B cell (primary cell): ENCODE measurements around the gene PTPRN2. TPM values are rescaled to one million over a fixed set of nuclear protein-coding genes. Genes with fewer than 3 reads are reported as not detected.

Experiments
- ATAC-seq: fragments of 200-7000 bp; cut with Tn5 transposase; one replicate; pipeline ENCODE4 v1.10.0; 2021; ENCODE audit warnings: low read depth, mild to moderate bottlenecking, moderate number of reproducible peaks, moderate library complexity
- CTCF ChIA-PET: fragments of 350-600 bp; sonication (Branson Sonifier 250); formaldehyde crosslinking; loops from one replicate; lab custom pipeline; 2021; ENCODE audit warnings: antibody characterized with exemption, inconsistent platforms; lab: Charles Lee
- POLR2A ChIA-PET: fragments of 350-600 bp; sonication (Branson Sonifier 250); formaldehyde crosslinking; loops from one replicate; lab custom pipeline; 2021; ENCODE audit warnings: antibody characterized with exemption; lab: Charles Lee
- DNase-seq: peaks from one replicate; pipeline ENCODE4 v3.0.0; 2013
- H2AFZ ChIP-seq: 2 replicates; pipeline ENCODE4 v1.6.1; 2012; ENCODE audit warnings: mild to moderate bottlenecking, low read depth, low read length; ENCODE audit not compliant: insufficient read depth, poor library complexity, severe bottlenecking
- H3K27ac ChIP-seq, 2 donors: 1 replicate in 1 of 2; 2 replicates in 1 of 2; pipeline ENCODE4 v1.5.1; 2012 to 2013; ENCODE audit warnings: low read length in 2 of 2, mild to moderate bottlenecking in 2 of 2, moderate library complexity in 1 of 2
- H3K27me3 ChIP-seq, 4 experiments: fragments of 200-600 bp in 1 of 4; sonication (generic) in 1 of 4; replicated peaks in 1 of 4; 1 replicate in 2 of 4; 2 replicates in 2 of 4; pipeline versions ENCODE4 v1.6.1 to v1.7.0; 2013 to 2016; ENCODE audit warnings: low read length in 3 of 4, mild to moderate bottlenecking in 2 of 4, mixed read lengths in 1 of 4, moderate library complexity in 1 of 4; ENCODE audit not compliant: insufficient read depth in 4 of 4, control insufficient read depth in 3 of 4; ENCODE audit errors: control extremely low read depth in 1 of 4
- H3K36me3 ChIP-seq, 2 experiments: replicated peaks in 1 of 2; 1 replicate in 1 of 2; 2 replicates in 1 of 2; pipeline versions ENCODE4 v1.6.1 to v1.7.1; 2013; ENCODE audit warnings: low read length in 1 of 2; ENCODE audit not compliant: insufficient read depth in 2 of 2, control insufficient read depth in 1 of 2; ENCODE audit errors: control extremely low read depth in 1 of 2, extremely low read depth in 1 of 2
- H3K4me1 ChIP-seq, 2 donors: fragments of 200-600 bp in 1 of 2; sonication (generic) in 1 of 2; 1 replicate in 1 of 2; 2 replicates in 1 of 2; pipeline versions ENCODE4 v1.5.1 to v1.6.1; 2013 to 2017; ENCODE audit warnings: low read length in 2 of 2; ENCODE audit not compliant: control insufficient read depth in 2 of 2, insufficient read depth in 2 of 2
- H3K4me2 ChIP-seq: replicated peaks from 2 replicates; pipeline ENCODE3; 2012; ENCODE audit warnings: mild to moderate bottlenecking, low read depth, low read length; ENCODE audit not compliant: poor library complexity, severe bottlenecking
- H3K4me3 ChIP-seq, 5 experiments: fragments of 200-600 bp in 1 of 5; sonication (generic) in 1 of 5; 1 replicate in 3 of 5; 2 replicates in 2 of 5; pipeline versions ENCODE4 v1.5.1 to v1.7.0; 2011 to 2016; ENCODE audit warnings: low read length in 4 of 5, mild to moderate bottlenecking in 4 of 5, low read depth in 2 of 5, control low read depth in 1 of 5, moderate library complexity in 1 of 5; ENCODE audit not compliant: insufficient read depth in 1 of 5; ENCODE audit errors: control extremely low read depth in 1 of 5, extremely low read depth in 1 of 5
- H3K79me2 ChIP-seq: fragments of 200-600 bp; sonication (generic); one replicate; pipeline ENCODE4 v1.6.0; 2016; ENCODE audit warnings: low read length; ENCODE audit not compliant: control insufficient read depth, insufficient read depth
- H3K9ac ChIP-seq: fragments of 200-600 bp; sonication (generic); 2 replicates; pipeline ENCODE4 v1.6.1; 2017; ENCODE audit warnings: mild to moderate bottlenecking, low read length, moderate library complexity
- H3K9me3 ChIP-seq, 3 donors: one replicate each; pipeline versions ENCODE4 v1.6.1 to v1.7.1; 2013; ENCODE audit warnings: low read length in 2 of 3; ENCODE audit not compliant: control insufficient read depth in 2 of 3, insufficient read depth in 1 of 3; ENCODE audit errors: control extremely low read depth in 1 of 3
- H4K20me1 ChIP-seq: 2 replicates; pipeline ENCODE4 v1.6.0; 2012; ENCODE audit warnings: mild to moderate bottlenecking, low read length; ENCODE audit not compliant: insufficient read depth, control insufficient read depth, poor library complexity, severe bottlenecking
- H3K27ac Mint-ChIP-seq: one replicate; pipeline ENCODE4 v1.8.0; 2021; ENCODE audit warnings: mixed read lengths
- H3K27me3 Mint-ChIP-seq: one replicate; pipeline ENCODE4 v1.8.0; 2021; ENCODE audit warnings: mixed read lengths
- H3K4me1 Mint-ChIP-seq: one replicate; pipeline ENCODE4 v1.8.0; 2021; ENCODE audit warnings: mixed read lengths
- H3K4me3 Mint-ChIP-seq: one replicate; pipeline ENCODE4 v1.8.0; 2021; ENCODE audit warnings: mixed read lengths
- H3K9me3 Mint-ChIP-seq: one replicate; pipeline ENCODE4 v1.8.0; 2022; ENCODE audit warnings: mixed read lengths; ENCODE audit not compliant: insufficient read depth
- CTCF ChIP-seq: fragments of 200-600 bp; IDR thresholded peaks from one replicate; pipeline ENCODE4 v1.8.0; 2022; ENCODE audit warnings: antibody characterized with exemption, mild to moderate bottlenecking
- EZH2 ChIP-seq: IDR thresholded peaks from 2 replicates; pipeline ENCODE4 v1.6.1; 2012; ENCODE audit warnings: borderline replicate concordance, low read depth, mild to moderate bottlenecking, moderate library complexity, low read length; ENCODE audit not compliant: insufficient read depth, poor library complexity, severe bottlenecking
- WGBS: methylation state at CpG from one replicate; pipeline ENCODE4 v1.1.5; 2013; ENCODE audit warnings: missing lambda C conversion rate; ENCODE audit not compliant: insufficient coverage; 5-methylcytosine and 5-hydroxymethylcytosine counted together
- intact Hi-C: fragments of 100-400 bp; cut with micrococcal nuclease; formaldehyde crosslinking; loops from one replicate; pipeline ENCODE4 v1.10.0; 2022
- polyA plus RNA-seq: library from polyadenylated mRNA; depleted of rRNA; stranded (reverse); fragments of >200 nt; gene quantifications from 2 replicates; pipeline ENCODE4 v1.2.3, GENCODE V29; 2012
- total RNA-seq, 2 donors: library from RNA; stranded (reverse); fragments of 120-200 nt in 1 of 2; gene quantifications; 1 replicate in 1 of 2; 2 replicates in 1 of 2; pipeline versions ENCODE4 v1.2.3 to v1.2.4, GENCODE V29; 2013 to 2022

The PTPRN2 gene
- total and polyA plus RNA-seq, 2 donors (not counting 1 experiment from before 2014, with no cell fraction given) = 2.0 to 5.0 TPM

GRCh38 chr7:158016180-158017097, 571.2 kb downstream of the PTPRN2 start:
- Histone ChIP-seq H3K4me2 (no peak overlapping the region), H3K9me3 (peaks cover 0 to 17% (median 0%) of the 10 kb centered on the region in 3 donors), H3K27me3 (no peaks in the 10 kb centered on the region), H3K4me1 (no peaks in the 10 kb centered on the region), H3K79me2 (no peaks in the 10 kb centered on the region), H3K4me3 (no peak overlapping the region), H3K27ac (no peak overlapping the region), H3K36me3 (no peaks in the 10 kb centered on the region), H3K9ac (no peak overlapping the region), H2AFZ (no peak overlapping the region), H4K20me1 (no peaks in the 10 kb centered on the region)
- no peaks in the 10 kb centered on the region for H3K4me1 Mint-ChIP-seq
- intact Hi-C loops = no loop called here
- H3K9me3 Mint-ChIP-seq = no peaks in the 10 kb centered on the region
- no peak for TF ChIP-seq EZH2
- TF ChIP-seq CTCF = no peak
- WGBS = 81% methylated on average over 20 of the region's 31 CpGs
- CTCF ChIA-PET = no interaction called here
- ATAC-seq = no peak
- H3K27me3 Mint-ChIP-seq = no peaks in the 10 kb centered on the region
- DNase-seq = no peak
- H3K4me3 Mint-ChIP-seq = no peak overlapping the region
- POLR2A ChIA-PET = no interaction called here
- no peak overlapping the region for H3K27ac Mint-ChIP-seq
